GM21423 (cell line): ENCODE data around the gene FAM83F.

Experiments used
- ATAC-seq: cut with Tn5 transposase; IDR thresholded peaks from one replicate; pipeline ENCODE4 v1.9.1; 2021; ENCODE audit warnings: mild to moderate bottlenecking, moderate library complexity; ENCODE audit not compliant: unreplicated experiment

FAM83F gene

GRCh38 chr22:40056154-40056553, 61.4 kb downstream of the FAM83F start:
- ATAC-seq, result no peak

- ATAC-seq, result no peak
These were observed 61.8 kb downstream of the FAM83F start for GRCh38 chr22:40056559-40056958.

- no peak for ATAC-seq
These were observed 62.9 kb downstream of the FAM83F start for GRCh38 chr22:40057652-40058051.

GRCh38 chr22:40058265-40058664, 63.5 kb downstream of the FAM83F start:
- no peak for ATAC-seq

GRCh38 chr22:40065981-40066380, 71.2 kb downstream of the FAM83F start:
- no peak for ATAC-seq

GRCh38 chr22:40067639-40068038, 72.9 kb downstream of the FAM83F start:
- no peak for ATAC-seq

- no peak for ATAC-seq
These were observed 75.9 kb downstream of the FAM83F start for GRCh38 chr22:40070701-40071100.

- no peak for ATAC-seq
These were observed 77.0 kb downstream of the FAM83F start for GRCh38 chr22:40071720-40072119.

GRCh38 chr22:40076702-40077645, 82.2 kb downstream of the FAM83F start:
- ATAC-seq, result no peak

GRCh38 chr22:40077646-40078016, 82.9 kb downstream of the FAM83F start:
- ATAC-seq, result no peak

- no peak for ATAC-seq
These were observed 86.9 kb downstream of the FAM83F start for GRCh38 chr22:40081662-40082061.

GRCh38 chr22:40082184-40082583, 87.4 kb downstream of the FAM83F start:
- ATAC-seq, result no peak

- no peak for ATAC-seq
These were observed 89.0 kb downstream of the FAM83F start for GRCh38 chr22:40083794-40084193.

- ATAC-seq, result no peak
These were observed 89.5 kb downstream of the FAM83F start for GRCh38 chr22:40084246-40084645.

GRCh38 chr22:40088818-40089217, 94.1 kb downstream of the FAM83F start:
- no peak for ATAC-seq
